Activated CD4-positive, alpha-beta T cell treated with anti-CD3 and anti-CD28 coated beads for 36 hours (primary cell): ENCODE measurements around the gene MARK3. TPM values are rescaled to one million over a fixed set of nuclear protein-coding genes. Genes with fewer than 3 reads are reported as not detected.
"Not testable (repeated sequence)": the region's sequence is repeated elsewhere in the genome, so short reads cannot be mapped to it uniquely, and the experiment has no call there.

ENCODE experiments used
- ATAC-seq: fragments of 200-7000 bp; cut with Tn5 transposase; one replicate; pipeline ENCODE4 v1.10.0; 2021; ENCODE audit warnings: mild to moderate bottlenecking, moderate library complexity
- CTCF ChIA-PET: fragments of 350-600 bp; sonication (Branson Sonifier 250); formaldehyde crosslinking; loops from one replicate; lab custom pipeline; 2021; ENCODE audit warnings: antibody characterized with exemption; lab: Charles Lee
- POLR2A ChIA-PET: fragments of 350-600 bp; sonication (Branson Sonifier 250); formaldehyde crosslinking; loops from one replicate; lab custom pipeline; 2021; ENCODE audit warnings: antibody characterized with exemption, inconsistent platforms; lab: Charles Lee
- DNase-seq: peaks from one replicate; pipeline ENCODE4 v3.0.0-alpha.2; 2020
- H3K27ac Mint-ChIP-seq: one replicate; pipeline ENCODE4 v1.8.0; 2021; ENCODE audit warnings: mixed read lengths
- H3K27me3 Mint-ChIP-seq: one replicate; pipeline ENCODE4 v1.8.0; 2021; ENCODE audit warnings: mixed read lengths
- H3K36me3 Mint-ChIP-seq: one replicate; pipeline ENCODE4 v1.8.0; 2021; ENCODE audit warnings: low read depth, mixed read lengths
- H3K4me1 Mint-ChIP-seq: one replicate; pipeline ENCODE4 v1.8.0; 2021; ENCODE audit warnings: mixed read lengths
- H3K4me3 Mint-ChIP-seq: one replicate; pipeline ENCODE4 v1.8.0; 2021; ENCODE audit warnings: mild to moderate bottlenecking, moderate library complexity, mixed read lengths
- H3K9me3 Mint-ChIP-seq: one replicate; pipeline ENCODE4 v1.8.0; 2021; ENCODE audit warnings: low read depth, mixed read lengths
- intact Hi-C, 2 experiments: fragments of 100-400 bp; cut with DNase I in 1 of 2; cut with micrococcal nuclease in 1 of 2; formaldehyde crosslinking; loops; one replicate each; pipeline versions ENCODE4 v1.14.2 to v1.15.1; 2022 to 2024; cut with DNase I, micrococcal nuclease
- total RNA-seq, 2 experiments: library from RNA; stranded (reverse); gene quantifications; one replicate each; pipeline ENCODE4 v1.2.3, GENCODE V29; 2021

Gene MARK3
- total RNA-seq, 2 experiments from 2014 or later: 57.3 to 64.9 TPM

DNA sequence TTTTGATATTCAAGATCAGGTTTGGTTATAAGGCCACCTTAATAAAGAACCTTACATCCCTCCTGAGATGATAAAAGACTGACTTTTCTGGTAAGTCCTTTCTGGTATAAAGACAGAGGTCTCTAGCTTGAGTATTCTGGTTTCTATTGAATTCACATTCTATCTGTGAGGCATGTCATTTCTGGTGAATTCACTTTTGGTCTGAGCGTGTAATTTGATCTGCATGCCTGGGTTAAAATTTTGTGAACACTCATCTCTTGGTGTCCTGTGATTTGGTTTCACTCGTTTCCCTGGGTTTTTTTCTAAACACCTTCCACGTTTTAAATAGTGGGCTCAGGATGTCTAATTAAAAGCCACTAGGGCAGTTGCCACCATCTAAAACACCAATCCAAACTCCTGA, 38.9 kb upstream of the MARK3 start:
- no peak overlapping the region for H3K27ac Mint-ChIP-seq
- DNase-seq: no peak
- intact Hi-C loops: no loop called here
- no peaks in the 10 kb centered on the region for H3K27me3 Mint-ChIP-seq
- ChIA-PET CTCF (interaction anchor here (1.6 kb wide), 1 partner anchor 9 kb away, joined by 3 read pairs; no protein-coding TSS in a partner anchor), POLR2A (interaction anchor here (0.6 to 3.5 kb wide), 2 partner anchors 11 to 207 kb away, joined by 9 to 34 read pairs; partner anchors contain the start of gene EIF5)
- H3K9me3 Mint-ChIP-seq: no peaks in the 10 kb centered on the region
- H3K36me3 Mint-ChIP-seq: peaks cover 32% of the 10 kb centered on the region
- peaks cover 2% of the 10 kb centered on the region for H3K4me1 Mint-ChIP-seq
- no peak for ATAC-seq
- H3K4me3 Mint-ChIP-seq: no peak overlapping the region

DNA sequence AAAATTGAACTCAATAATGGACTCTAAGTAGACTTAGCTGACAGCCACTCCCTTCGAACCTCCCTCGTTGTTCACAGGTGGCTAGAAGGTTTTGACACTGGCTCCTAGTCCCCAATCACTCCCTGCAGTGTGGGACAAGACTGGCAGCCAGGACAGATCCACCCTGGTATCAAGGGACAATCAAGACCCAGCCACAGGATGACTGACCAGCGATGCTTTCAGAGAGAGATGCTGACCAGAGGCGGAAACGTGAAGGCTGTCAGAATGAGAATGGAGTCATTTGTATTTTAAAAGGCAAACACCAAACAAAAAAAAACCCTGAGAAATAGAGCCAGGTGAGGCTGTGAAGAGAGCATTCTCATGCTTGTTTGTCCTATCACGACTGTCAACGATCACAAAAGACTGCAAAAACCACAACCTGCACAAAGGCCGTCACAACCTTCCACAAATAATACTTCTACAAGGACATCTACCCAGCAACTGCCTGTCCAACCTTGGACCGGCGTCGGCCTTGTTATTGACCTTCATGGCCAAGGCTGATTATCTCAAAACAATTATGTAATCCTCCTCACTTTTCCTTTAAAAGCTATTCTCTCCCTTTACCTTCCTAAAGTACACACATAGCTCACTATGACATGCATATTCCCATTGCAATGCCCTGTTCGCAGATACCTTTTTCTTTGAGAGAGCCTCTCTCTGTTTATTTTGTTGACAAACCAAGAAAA, 38.0 kb upstream of the MARK3 start:
- POLR2A ChIA-PET: interaction anchor here (1.2 kb wide), 1 partner anchor 9 kb away, joined by 3 read pairs; no protein-coding TSS in a partner anchor
- peaks cover under 1% of the 10 kb centered on the region for H3K4me1 Mint-ChIP-seq
- H3K9me3 Mint-ChIP-seq: no peaks in the 10 kb centered on the region
- H3K4me3 Mint-ChIP-seq: no peak overlapping the region
- no peak for ATAC-seq
- H3K36me3 Mint-ChIP-seq: peaks cover 22% of the 10 kb centered on the region
- no peaks in the 10 kb centered on the region for H3K27me3 Mint-ChIP-seq
- intact Hi-C loops: no loop called here
- no peak overlapping the region for H3K27ac Mint-ChIP-seq
- CTCF ChIA-PET: interaction anchor here (0.9 to 1.6 kb wide), 3 partner anchors 10 to 12 kb away, joined by 3 to 4 read pairs (median 4); no protein-coding TSS in a partner anchor
- DNase-seq: no peak

DNA sequence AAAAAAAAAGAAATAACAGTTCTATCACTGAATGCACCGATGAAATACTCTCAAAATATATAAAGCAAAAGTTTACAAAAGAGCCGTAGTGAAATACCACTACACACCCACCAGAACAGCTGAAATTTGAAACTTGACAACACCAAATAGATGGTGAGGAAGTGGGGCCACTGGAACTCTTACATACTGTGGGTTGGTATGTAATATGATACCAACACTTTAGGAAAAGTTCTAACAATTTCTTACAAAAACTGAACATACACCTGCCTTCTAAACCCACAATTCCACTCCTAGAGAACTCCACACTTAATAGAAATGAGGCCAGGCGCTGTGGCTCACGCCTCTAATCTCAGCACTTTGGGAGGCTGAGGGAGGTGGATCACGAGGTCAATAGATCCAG, 37.1 kb upstream of the MARK3 start:
- ATAC-seq (no peak), DNase-seq (no peak)
- H3K27ac Mint-ChIP-seq: no peak overlapping the region
- H3K9me3 Mint-ChIP-seq: no peaks in the 10 kb centered on the region
- intact Hi-C loops: no loop called here
- no peak overlapping the region for H3K4me3 Mint-ChIP-seq
- no peaks in the 10 kb centered on the region for H3K27me3 Mint-ChIP-seq
- ChIA-PET POLR2A (interaction anchor here (0.5 to 1.2 kb wide), 2 partner anchors 10 to 11 kb away, joined by 3 read pairs; no protein-coding TSS in a partner anchor), CTCF (interaction anchor here (0.7 to 1.3 kb wide), 5 partner anchors 7 to 44 kb away, joined by 3 to 4 read pairs (median 3); no protein-coding TSS in a partner anchor)
- H3K4me1 Mint-ChIP-seq: no peaks in the 10 kb centered on the region
- H3K36me3 Mint-ChIP-seq: peaks cover 16% of the 10 kb centered on the region

GRCh38 chr14:103349982-103350381, 35.2 kb upstream of the MARK3 start:
- no peaks in the 10 kb centered on the region for H3K36me3 Mint-ChIP-seq
- H3K27me3 Mint-ChIP-seq: peaks cover 4% of the 10 kb centered on the region
- intact Hi-C loops: no loop called here
- no peak overlapping the region for H3K4me3 Mint-ChIP-seq
- ChIA-PET POLR2A (no interaction called here), CTCF (no interaction called here)
- H3K4me1 Mint-ChIP-seq: no peaks in the 10 kb centered on the region
- DNase-seq: no peak
- no peak overlapping the region for H3K27ac Mint-ChIP-seq
- no peak for ATAC-seq
- no peaks in the 10 kb centered on the region for H3K9me3 Mint-ChIP-seq

DNA sequence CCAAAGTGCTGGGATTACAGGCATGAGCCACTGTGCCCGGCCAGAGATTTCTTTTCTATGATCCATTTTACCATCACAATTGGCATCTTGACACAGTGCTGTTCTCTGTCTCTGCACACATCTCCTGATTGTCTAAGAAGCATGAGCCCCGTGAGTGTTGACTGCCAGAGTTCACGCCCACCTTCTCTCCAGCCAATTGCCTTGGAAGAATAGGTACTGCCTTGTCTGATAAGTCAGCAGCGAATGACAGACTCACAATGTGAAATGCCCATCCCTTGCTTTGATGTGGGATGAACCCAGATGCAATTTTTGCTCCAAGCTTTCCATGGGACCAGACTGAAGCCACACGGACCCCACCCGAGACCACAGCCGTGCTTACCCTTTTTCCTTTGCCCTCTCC, 31.9 kb upstream of the MARK3 start:
- H3K9me3 Mint-ChIP-seq: no peaks in the 10 kb centered on the region
- no peaks in the 10 kb centered on the region for H3K4me1 Mint-ChIP-seq
- peaks cover 4% of the 10 kb centered on the region for H3K27me3 Mint-ChIP-seq
- ChIA-PET CTCF (interaction anchor here (0.7 kb wide), 1 partner anchor 32 kb away, joined by 3 read pairs; the partner anchor contains the start of gene MARK3), POLR2A (interaction anchor here (0.6 kb wide), 1 partner anchor 88 kb away, joined by 3 read pairs; no protein-coding TSS in a partner anchor)
- no peak overlapping the region for H3K27ac Mint-ChIP-seq
- no peak overlapping the region for H3K4me3 Mint-ChIP-seq
- intact Hi-C loops: no loop called here
- ATAC-seq: no peak
- no peaks in the 10 kb centered on the region for H3K36me3 Mint-ChIP-seq
- DNase-seq: no peak

GRCh38 chr14:103354141-103354540, 31.1 kb upstream of the MARK3 start:
- Mint-ChIP-seq H3K4me1 (no peaks in the 10 kb centered on the region), H3K9me3 (no peaks in the 10 kb centered on the region), H3K27ac (no peak overlapping the region), H3K27me3 (peaks cover 4% of the 10 kb centered on the region), H3K4me3 (no peak overlapping the region), H3K36me3 (no peaks in the 10 kb centered on the region)
- POLR2A ChIA-PET: interaction anchor here (0.6 kb wide), 1 partner anchor 89 kb away, joined by 3 read pairs; no protein-coding TSS in a partner anchor
- no peak for ATAC-seq
- no peak for DNase-seq
- intact Hi-C loops: no loop called here
- CTCF ChIA-PET: interaction anchor here (0.6 to 0.7 kb wide), 2 partner anchors 14 to 31 kb away, joined by 3 read pairs; partner anchors contain the start of gene MARK3

- ATAC-seq: no peak
- H3K27ac Mint-ChIP-seq: no peak overlapping the region
- ChIA-PET CTCF (interaction anchor here (1.1 to 1.5 kb wide), 2 partner anchors 16 to 18 kb away, joined by 4 to 5 read pairs; no protein-coding TSS in a partner anchor), POLR2A (no interaction called here)
- H3K4me1 Mint-ChIP-seq: no peaks in the 10 kb centered on the region
- peaks cover 4% of the 10 kb centered on the region for H3K27me3 Mint-ChIP-seq
- H3K9me3 Mint-ChIP-seq: no peaks in the 10 kb centered on the region
- no peak for DNase-seq
- H3K36me3 Mint-ChIP-seq: no peaks in the 10 kb centered on the region
- intact Hi-C loops: no loop called here
- no peak overlapping the region for H3K4me3 Mint-ChIP-seq
Observed at GRCh38 chr14:103356024-103356682, 29.1 kb upstream of the MARK3 start.

- intact Hi-C loops, H3K4me1 Mint-ChIP-seq, H3K4me3 Mint-ChIP-seq, H3K36me3 Mint-ChIP-seq, H3K9me3 Mint-ChIP-seq, H3K27me3 Mint-ChIP-seq, H3K27ac Mint-ChIP-seq, DNase-seq, ATAC-seq: not testable (repeated sequence)
- ChIA-PET CTCF (interaction anchor here (0.7 to 1.2 kb wide), 4 partner anchors 10 to 204 kb away, joined by 3 to 6 read pairs (median 4); no protein-coding TSS in a partner anchor), POLR2A (interaction anchor here (0.5 kb wide), 1 partner anchor 12 kb away, joined by 3 read pairs; no protein-coding TSS in a partner anchor)
Observed at GRCh38 chr14:103357552-103357951, 27.7 kb upstream of the MARK3 start.

- peaks cover 14% of the 10 kb centered on the region for H3K36me3 Mint-ChIP-seq
- peaks cover 6% of the 10 kb centered on the region for H3K27me3 Mint-ChIP-seq
- peaks cover 20% of the 10 kb centered on the region for H3K9me3 Mint-ChIP-seq
- no peak overlapping the region for H3K27ac Mint-ChIP-seq
- intact Hi-C loops: no loop called here
- CTCF ChIA-PET: interaction anchor here (0.6 to 1.2 kb wide), 4 partner anchors 30 to 239 kb away, joined by 3 to 6 read pairs (median 4); no protein-coding TSS in a partner anchor
- DNase-seq: no peak
- H3K4me3 Mint-ChIP-seq: no peak overlapping the region
- peaks cover 5% of the 10 kb centered on the region for H3K4me1 Mint-ChIP-seq
- POLR2A ChIA-PET: interaction anchor here (0.7 kb wide), 1 partner anchor 24 kb away, joined by 4 read pairs; no protein-coding TSS in a partner anchor
- ATAC-seq: no peak
Observed at GRCh38 chr14:103360548-103360947, 24.7 kb upstream of the MARK3 start.

DNA sequence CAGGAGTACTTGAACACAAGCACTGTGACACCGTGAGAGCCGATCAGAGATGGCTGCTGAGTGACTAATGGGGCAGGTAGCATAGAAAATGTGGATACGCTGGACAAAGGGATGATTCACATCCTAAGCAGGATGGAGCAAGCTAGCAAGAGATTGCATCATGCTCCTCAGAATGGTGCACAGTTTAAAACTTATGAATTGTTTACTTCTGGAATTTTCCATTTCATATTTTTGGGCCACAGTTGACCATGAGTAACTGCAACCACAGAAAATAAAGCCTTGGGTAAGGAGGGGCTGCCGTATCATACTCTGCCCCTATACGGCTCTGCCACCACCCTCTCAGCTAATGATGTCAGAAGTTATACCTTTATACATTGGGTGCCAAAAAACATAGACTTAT, 23.3 kb upstream of the MARK3 start:
- peak overlapping the region; percentile 81 for H3K27ac Mint-ChIP-seq
- peaks cover 6% of the 10 kb centered on the region for H3K27me3 Mint-ChIP-seq
- peaks cover 5% of the 10 kb centered on the region for H3K4me1 Mint-ChIP-seq
- DNase-seq: peak; percentile 54
- peaks cover 14% of the 10 kb centered on the region for H3K36me3 Mint-ChIP-seq
- intact Hi-C loops: no loop called here
- ChIA-PET CTCF (interaction anchor here (1.9 kb wide), 1 partner anchor 19 kb away, joined by 5 read pairs; no protein-coding TSS in a partner anchor), POLR2A (no interaction called here)
- peaks cover 20% of the 10 kb centered on the region for H3K9me3 Mint-ChIP-seq
- no peak overlapping the region for H3K4me3 Mint-ChIP-seq
- peak; percentile 75 for ATAC-seq

DNA sequence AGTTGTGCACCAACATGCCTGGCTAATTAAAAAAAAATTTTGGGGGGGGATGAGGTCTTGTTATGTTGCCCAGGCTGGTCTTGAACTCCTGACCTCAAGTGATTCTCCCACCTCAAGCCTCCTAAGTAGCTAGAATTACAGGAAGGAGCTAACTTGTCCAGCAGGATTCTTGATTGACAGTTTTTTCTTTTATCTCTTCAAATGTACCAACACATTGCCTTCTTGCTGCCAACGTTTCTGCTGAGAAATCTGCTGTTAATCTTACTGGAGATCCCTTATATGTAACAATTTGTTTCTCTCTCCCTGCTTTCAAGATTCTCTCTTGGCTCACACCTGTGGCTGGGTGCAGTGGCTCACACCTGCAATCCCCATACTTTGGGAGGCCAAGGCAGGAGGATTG, 22.4 kb upstream of the MARK3 start:
- peaks cover 14% of the 10 kb centered on the region for H3K36me3 Mint-ChIP-seq
- peaks cover 20% of the 10 kb centered on the region for H3K9me3 Mint-ChIP-seq
- H3K4me3 Mint-ChIP-seq: no peak overlapping the region
- CTCF ChIA-PET: interaction anchor here (1.9 kb wide), 1 partner anchor 20 kb away, joined by 5 read pairs; no protein-coding TSS in a partner anchor
- intact Hi-C loops: no loop called here
- DNase-seq (no peak), ATAC-seq (no peak)
- POLR2A ChIA-PET: no interaction called here
- peak overlapping the region; percentile 51 for H3K27ac Mint-ChIP-seq
- H3K27me3 Mint-ChIP-seq: peaks cover 6% of the 10 kb centered on the region
- peaks cover 5% of the 10 kb centered on the region for H3K4me1 Mint-ChIP-seq
